ENCODE measurements around the gene RHOG. TPM values are rescaled to one million over a fixed set of nuclear protein-coding genes. Genes with fewer than 3 reads are reported as not detected.
A peak's percentile ranks its signal among the peaks of the same experiment; 100 is the strongest.
"Not testable (repeated sequence)": the region's sequence is repeated elsewhere in the genome, so short reads cannot be mapped to it uniquely, and the experiment has no call there.

Gene RHOG
- total and polyA plus RNA-seq, 2 experiments from 2014 or later, result 18.0 to 36.9 TPM

DNA sequence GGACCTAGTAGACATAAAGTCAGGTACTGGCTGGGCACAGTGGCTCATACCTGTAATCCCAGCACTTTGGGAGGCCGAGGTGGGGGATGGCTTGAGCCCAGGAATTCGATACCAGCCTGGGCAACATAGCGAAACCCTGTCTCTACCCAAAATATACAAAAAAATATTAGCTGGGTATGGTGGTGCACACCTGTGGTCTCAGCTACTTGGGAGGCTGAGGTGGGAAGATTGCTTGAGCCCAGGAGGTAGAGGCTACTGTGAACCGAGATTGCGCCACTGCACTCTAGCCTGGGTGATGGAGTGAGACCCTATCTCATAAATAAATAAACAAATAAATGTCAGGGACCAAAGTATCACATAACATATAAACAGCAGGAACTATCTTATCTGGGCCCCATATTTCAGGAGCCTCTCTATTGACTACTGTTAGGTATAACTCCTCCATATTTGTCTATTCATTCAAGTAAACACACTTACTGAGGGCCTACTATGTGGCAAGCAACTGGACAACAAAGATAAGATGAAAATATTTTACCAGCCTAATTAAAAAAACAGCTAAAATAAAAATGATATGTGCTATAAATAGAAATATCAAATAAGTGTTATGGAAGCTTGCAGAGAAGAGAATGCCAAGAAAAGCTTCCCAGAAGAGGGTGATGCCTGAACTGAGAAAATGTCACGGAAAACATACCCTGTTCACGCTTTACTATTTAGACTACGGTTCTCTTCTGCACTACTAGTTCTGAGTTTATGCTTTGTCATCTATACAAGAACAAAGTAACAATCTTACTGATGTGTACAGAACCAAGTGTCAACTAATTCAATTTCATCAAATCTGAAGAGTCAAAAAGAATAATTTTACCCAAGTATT, 45.4 kb downstream of the RHOG start:
- 95% methylated on average over 8 of the region's 8 CpGs for WGBS (ENCODE audit: low lambda C conversion rate, missing lambda C conversion rate)
- no peak for TF ChIP-seq EZH2phosphoT487 (IDR thresholded peaks at IDR 0.05; ENCODE audit: low read depth, severe bottlenecking, unreplicated experiment)
- TF ChIP-seq EZH2 (IDR thresholded peaks at IDR 0.05; ENCODE audit: borderline replicate concordance), result no peak
- TF ChIP-seq, protein P1, sequence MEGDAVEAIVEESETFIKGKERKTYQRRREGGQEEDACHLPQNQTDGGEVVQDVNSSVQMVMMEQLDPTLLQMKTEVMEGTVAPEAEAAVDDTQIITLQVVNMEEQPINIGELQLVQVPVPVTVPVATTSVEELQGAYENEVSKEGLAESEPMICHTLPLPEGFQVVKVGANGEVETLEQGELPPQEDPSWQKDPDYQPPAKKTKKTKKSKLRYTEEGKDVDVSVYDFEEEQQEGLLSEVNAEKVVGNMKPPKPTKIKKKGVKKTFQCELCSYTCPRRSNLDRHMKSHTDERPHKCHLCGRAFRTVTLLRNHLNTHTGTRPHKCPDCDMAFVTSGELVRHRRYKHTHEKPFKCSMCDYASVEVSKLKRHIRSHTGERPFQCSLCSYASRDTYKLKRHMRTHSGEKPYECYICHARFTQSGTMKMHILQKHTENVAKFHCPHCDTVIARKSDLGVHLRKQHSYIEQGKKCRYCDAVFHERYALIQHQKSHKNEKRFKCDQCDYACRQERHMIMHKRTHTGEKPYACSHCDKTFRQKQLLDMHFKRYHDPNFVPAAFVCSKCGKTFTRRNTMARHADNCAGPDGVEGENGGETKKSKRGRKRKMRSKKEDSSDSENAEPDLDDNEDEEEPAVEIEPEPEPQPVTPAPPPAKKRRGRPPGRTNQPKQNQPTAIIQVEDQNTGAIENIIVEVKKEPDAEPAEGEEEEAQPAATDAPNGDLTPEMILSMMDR (IDR thresholded peaks at IDR 0.05; ENCODE audit: poor library complexity), result no peak
- Histone ChIP-seq H3K4me1 (ENCODE audit: insufficient read depth) (peaks cover 13% of the 10 kb centered on the region), H3K27ac (peak overlapping the region; percentile 94), H3K27me3 (no peaks in the 10 kb centered on the region), H3K4me3 (peak overlapping the region; percentile 38), H3K36me3 (replicated peaks; ENCODE audit: insufficient read depth, low read depth) (no peaks in the 10 kb centered on the region), H4K20me1 (ENCODE audit: insufficient read depth, poor library complexity, severe bottlenecking) (peaks cover 42% of the 10 kb centered on the region), H3K9me2 (replicated peaks; ENCODE audit: insufficient read depth) (no peaks in the 10 kb centered on the region), H3K9me3 (ENCODE audit: low read depth) (no peaks in the 10 kb centered on the region), H3K79me2 (peaks cover 68% of the 10 kb centered on the region), H2AFZ (no peak overlapping the region), H3K4me2 (peak overlapping the region; percentile 97)
- DNase-seq (ENCODE audit: low spot score), result no peak

DNA sequence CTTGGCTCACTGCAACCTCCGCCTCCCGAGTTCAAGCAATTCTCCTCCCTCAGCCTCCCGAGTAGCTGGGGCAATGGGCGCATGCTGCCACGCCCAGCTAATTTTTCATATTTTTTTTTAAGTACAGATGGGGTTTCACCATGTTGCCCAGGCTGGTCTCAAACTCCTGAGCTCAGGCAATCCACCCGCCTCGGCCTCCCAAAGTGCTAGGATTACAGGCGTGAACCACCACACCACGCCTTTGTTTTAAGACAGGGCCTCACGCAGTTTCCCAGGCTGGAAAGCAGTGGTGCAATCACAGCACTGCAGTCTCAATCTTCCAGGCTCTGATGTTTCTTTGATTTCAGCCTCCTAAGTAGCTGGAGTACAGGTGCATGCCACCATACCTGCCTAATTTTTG, 46.4 kb downstream of the RHOG start:
- not testable (repeated sequence) for H3K9me3 ChIP-seq (ENCODE audit: low read depth); H3K4me2 ChIP-seq; H3K4me3 ChIP-seq; H3K27ac ChIP-seq; H3K27me3 ChIP-seq; DNase-seq (ENCODE audit: low spot score); H3K36me3 ChIP-seq (replicated peaks; ENCODE audit: insufficient read depth, low read depth); H2AFZ ChIP-seq; H3K9me2 ChIP-seq (replicated peaks; ENCODE audit: insufficient read depth)
- WGBS (ENCODE audit: low lambda C conversion rate, missing lambda C conversion rate), result 95% methylated on average over 10 of the region's 10 CpGs
- H4K20me1 ChIP-seq (ENCODE audit: insufficient read depth, poor library complexity, severe bottlenecking), result peaks cover 52% of the 10 kb centered on the region
- H3K79me2 ChIP-seq, result peaks cover 78% of the 10 kb centered on the region
- H3K4me1 ChIP-seq (ENCODE audit: insufficient read depth), result peaks cover 13% of the 10 kb centered on the region

DNA sequence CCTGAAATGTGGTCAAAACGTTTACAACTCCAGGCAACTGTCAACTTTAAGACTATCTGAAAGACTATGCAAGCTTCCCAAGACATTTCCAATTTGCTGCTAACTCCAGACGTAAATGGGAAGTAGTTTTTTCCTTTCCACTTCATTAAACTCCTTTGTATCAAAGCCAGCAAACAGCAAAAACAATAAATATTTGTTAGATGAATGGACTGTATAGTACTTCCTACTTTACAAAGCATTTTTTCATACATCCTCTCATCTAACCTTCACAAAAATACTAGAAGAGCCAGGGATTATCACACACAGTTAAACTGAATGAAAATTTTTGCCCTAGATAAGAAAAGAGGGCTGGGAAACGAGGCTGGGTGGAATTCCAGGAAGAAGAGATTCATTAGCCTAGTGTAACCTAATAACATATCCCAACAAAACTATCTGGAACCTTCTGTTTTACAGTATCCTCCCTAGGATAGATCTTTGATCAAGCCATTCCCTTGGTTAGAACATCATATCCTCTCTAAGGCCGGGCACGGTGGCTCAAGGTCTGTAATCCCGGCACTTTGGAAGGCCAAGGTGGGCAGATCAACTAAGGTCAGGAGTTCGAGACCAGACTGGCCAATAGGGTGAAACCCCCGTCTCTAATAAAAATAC, 53.9 kb downstream of the RHOG start:
- Histone ChIP-seq H3K9me3 (ENCODE audit: low read depth) (no peaks in the 10 kb centered on the region), H3K4me2 (no peak overlapping the region), H3K36me3 (replicated peaks; ENCODE audit: insufficient read depth, low read depth) (no peaks in the 10 kb centered on the region), H3K27me3 (no peaks in the 10 kb centered on the region), H3K27ac (no peak overlapping the region), H3K9me2 (replicated peaks; ENCODE audit: insufficient read depth) (no peaks in the 10 kb centered on the region), H3K4me1 (ENCODE audit: insufficient read depth) (no peaks in the 10 kb centered on the region), H3K79me2 (peaks cover 98% of the 10 kb centered on the region), H2AFZ (no peak overlapping the region), H3K4me3 (no peak overlapping the region), H4K20me1 (ENCODE audit: insufficient read depth, poor library complexity, severe bottlenecking) (peaks cover 83% of the 10 kb centered on the region)
- TF ChIP-seq EZH2phosphoT487 (IDR thresholded peaks at IDR 0.05; ENCODE audit: low read depth, severe bottlenecking, unreplicated experiment), result no peak
- TF ChIP-seq, protein P1 (IDR thresholded peaks at IDR 0.05; ENCODE audit: poor library complexity), result no peak
- TF ChIP-seq EZH2 (IDR thresholded peaks at IDR 0.05; ENCODE audit: borderline replicate concordance), result no peak
- DNase-seq (ENCODE audit: low spot score), result no peak
- WGBS (ENCODE audit: low lambda C conversion rate, missing lambda C conversion rate), result 84% methylated on average over 8 of the region's 8 CpGs

DNA sequence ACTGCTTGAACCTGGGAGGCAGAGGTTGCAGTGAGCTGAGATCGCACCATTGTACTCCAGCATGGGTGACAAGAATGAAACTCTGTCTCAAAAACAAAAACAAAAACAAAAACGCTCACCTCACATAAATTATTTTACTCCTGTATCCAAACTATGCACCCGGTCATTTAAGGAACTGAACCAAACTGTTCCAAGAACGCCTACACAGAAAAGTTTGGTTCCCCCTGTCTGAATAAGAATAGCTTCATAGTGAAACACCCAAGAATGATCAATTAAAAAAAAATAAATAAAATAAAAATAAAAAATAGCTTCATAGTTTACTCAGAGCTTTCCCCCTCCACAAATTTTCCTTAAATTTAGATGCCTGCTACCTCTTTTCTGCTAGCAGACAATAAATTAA, 57.1 kb downstream of the RHOG start:
- Histone ChIP-seq H4K20me1 (ENCODE audit: insufficient read depth, poor library complexity, severe bottlenecking) (peaks cover 59% of the 10 kb centered on the region), H3K4me2 (no peak overlapping the region), H3K79me2 (peaks cover 90% of the 10 kb centered on the region), H3K27me3 (no peaks in the 10 kb centered on the region), H2AFZ (no peak overlapping the region), H3K36me3 (replicated peaks; ENCODE audit: insufficient read depth, low read depth) (peaks cover 3% of the 10 kb centered on the region), H3K9me3 (ENCODE audit: low read depth) (no peaks in the 10 kb centered on the region), H3K9me2 (replicated peaks; ENCODE audit: insufficient read depth) (no peaks in the 10 kb centered on the region), H3K4me1 (ENCODE audit: insufficient read depth) (no peaks in the 10 kb centered on the region), H3K27ac (no peak overlapping the region), H3K4me3 (no peak overlapping the region)
- 96% methylated on average over 4 of the region's 4 CpGs for WGBS (ENCODE audit: low lambda C conversion rate, missing lambda C conversion rate)
- TF ChIP-seq, protein P1 (IDR thresholded peaks at IDR 0.05; ENCODE audit: poor library complexity), result no peak
- no peak for TF ChIP-seq EZH2phosphoT487 (IDR thresholded peaks at IDR 0.05; ENCODE audit: low read depth, severe bottlenecking, unreplicated experiment)
- TF ChIP-seq EZH2 (IDR thresholded peaks at IDR 0.05; ENCODE audit: borderline replicate concordance), result no peak
- no peak for DNase-seq (ENCODE audit: low spot score)
